Suppressor macrophage treated with lipopolysaccharide for 1 hour (primary cell): ENCODE data around the gene HSD17B11.
"Not testable (repeated sequence)": the region's sequence is repeated elsewhere in the genome, so short reads cannot be mapped to it uniquely, and the experiment has no call there.

Experiments
- DNase-seq, 3 donors: peaks; one replicate each; pipeline ENCODE4 v3.0.0-alpha.2; 2020 to 2022

HSD17B11 gene

GRCh38 chr4:87354168-87355102 lies 36.6 kb downstream of the HSD17B11 start:
- no peak for DNase-seq

- peak in 1 of 3 donors; percentile 7 for DNase-seq
Measured at GRCh38 chr4:87353592-87353991, 37.4 kb downstream of the HSD17B11 start.

- DNase-seq, result no peak
Measured at GRCh38 chr4:87345139-87345538, 45.8 kb downstream of the HSD17B11 start.

- DNase-seq, result no peak
Measured at GRCh38 chr4:87342872-87343271, 48.1 kb downstream of the HSD17B11 start.

- DNase-seq, result not testable (repeated sequence)
Measured at GRCh38 chr4:87341954-87342635, 48.9 kb downstream of the HSD17B11 start.

GRCh38 chr4:87339440-87339839 lies 51.5 kb downstream of the HSD17B11 start:
- DNase-seq, result no peak

- DNase-seq, result no peak
Measured at GRCh38 chr4:87337361-87337760, 53.6 kb downstream of the HSD17B11 start.

- no peak for DNase-seq
Measured at GRCh38 chr4:87333267-87333666, 57.7 kb downstream of the HSD17B11 start.

GRCh38 chr4:87330761-87331160 lies 60.2 kb downstream of the HSD17B11 start:
- DNase-seq, result no peak

- no peak for DNase-seq
Measured at GRCh38 chr4:87327136-87327535, 63.9 kb downstream of the HSD17B11 start.

- no peak for DNase-seq
Measured at GRCh38 chr4:87326460-87326859, 64.5 kb downstream of the HSD17B11 start.

- no peak for DNase-seq
Measured at GRCh38 chr4:87322754-87323153, 68.2 kb downstream of the HSD17B11 start, which contains the start of gene HSD17B13. Gene HSD17B13 (minus strand): TSS chr4:87322882. CDS start chr4:87322841, 41 bp downstream.

- no peak for DNase-seq
Measured at GRCh38 chr4:87321888-87322287, 69.1 kb downstream of the HSD17B11 start.

- no peak for DNase-seq
Measured at GRCh38 chr4:87317527-87317926, 73.5 kb downstream of the HSD17B11 start.

- no peak for DNase-seq
Measured at GRCh38 chr4:87316961-87317360, 74.0 kb downstream of the HSD17B11 start.

- not testable (repeated sequence) for DNase-seq
Measured at GRCh38 chr4:87315000-87315399, 76.0 kb downstream of the HSD17B11 start.

- no peak for DNase-seq
Measured at GRCh38 chr4:87313756-87314155, 77.2 kb downstream of the HSD17B11 start.

- DNase-seq, result no peak
Measured at GRCh38 chr4:87311684-87312083, 79.3 kb downstream of the HSD17B11 start.

- DNase-seq, result no peak
Measured at GRCh38 chr4:87310691-87311335, 80.2 kb downstream of the HSD17B11 start.

GRCh38 chr4:87309625-87310024 lies 81.4 kb downstream of the HSD17B11 start:
- DNase-seq, result no peak

GRCh38 chr4:87306056-87306455 lies 84.9 kb downstream of the HSD17B11 start:
- DNase-seq, result no peak

GRCh38 chr4:87305562-87305961 lies 85.4 kb downstream of the HSD17B11 start:
- DNase-seq, result no peak

- DNase-seq, result no peak
Measured at GRCh38 chr4:87304745-87305432, 86.1 kb downstream of the HSD17B11 start.
